GM19372 (cell line): Measurements from ENCODE around the gene PHKG2.

Source experiments
- ATAC-seq: cut with Tn5 transposase; IDR thresholded peaks from one replicate; pipeline ENCODE4 v1.9.1; 2021; ENCODE audit warnings: mild to moderate bottlenecking, low read depth, moderate library complexity; ENCODE audit not compliant: unreplicated experiment

PHKG2 gene

DNA sequence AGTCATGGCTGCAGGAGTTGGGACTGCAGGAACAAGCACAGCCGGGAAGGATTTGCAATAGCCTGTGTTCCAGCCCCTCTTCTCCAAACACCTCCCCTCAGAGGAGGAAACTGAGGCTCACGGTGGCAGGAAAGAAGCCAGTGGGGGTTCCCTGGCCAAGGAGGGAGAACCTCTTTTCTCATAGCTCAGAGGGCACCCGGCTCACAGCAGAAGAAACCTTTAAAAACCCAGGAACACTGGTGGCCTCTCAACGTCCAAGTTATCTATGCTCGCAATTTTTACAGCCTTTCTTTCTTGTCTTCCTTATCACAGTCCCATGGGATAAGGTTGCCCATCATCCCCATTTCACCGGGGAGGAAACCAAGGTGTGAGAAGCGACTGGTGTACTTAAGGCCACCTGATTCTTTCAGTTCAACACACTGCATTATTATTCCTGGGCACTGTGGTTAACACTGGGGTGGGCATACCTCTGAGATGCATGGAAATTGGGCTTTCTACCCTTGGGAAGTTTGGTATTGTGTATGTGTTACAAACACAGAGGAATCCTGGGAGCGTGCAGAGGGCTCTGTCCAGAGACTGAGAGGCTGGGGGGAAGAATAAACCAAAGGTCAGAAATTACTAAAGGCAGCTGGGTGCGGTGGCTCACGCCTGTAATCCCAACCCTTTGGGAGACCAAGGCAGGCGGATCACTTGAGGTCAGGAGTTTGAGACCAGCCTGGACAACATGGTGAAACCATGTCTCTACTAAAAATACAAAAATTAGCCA, 39.6 kb downstream of the PHKG2 start:
- no peak for ATAC-seq

DNA sequence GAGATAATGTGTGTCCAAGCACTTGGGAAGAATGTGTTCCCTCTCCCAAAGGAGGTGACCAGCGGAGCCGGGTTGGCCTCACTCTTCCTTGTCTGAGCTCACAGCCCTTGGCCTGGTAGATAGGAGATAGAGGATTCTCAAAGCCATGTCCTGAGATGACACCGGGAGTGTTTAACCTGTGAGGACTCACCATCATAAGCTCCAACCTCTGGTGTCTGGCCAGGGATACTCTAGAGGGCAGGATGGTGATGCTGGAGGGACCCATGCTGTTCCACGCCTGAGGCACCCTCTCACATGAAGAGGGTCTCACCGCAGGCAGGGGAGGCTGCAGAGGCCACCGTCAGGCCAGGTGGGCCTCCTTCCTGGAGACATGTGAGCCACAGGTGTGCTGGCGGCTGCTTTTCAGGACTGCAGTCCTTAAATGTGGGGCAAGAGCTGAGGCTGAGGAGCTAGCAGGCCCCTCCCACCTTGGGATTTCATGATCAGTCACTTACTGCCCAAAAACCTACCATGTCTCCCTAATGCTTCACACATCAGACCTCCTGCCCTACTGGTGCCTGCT, 45.4 kb downstream of the PHKG2 start:
- no peak for ATAC-seq

DNA sequence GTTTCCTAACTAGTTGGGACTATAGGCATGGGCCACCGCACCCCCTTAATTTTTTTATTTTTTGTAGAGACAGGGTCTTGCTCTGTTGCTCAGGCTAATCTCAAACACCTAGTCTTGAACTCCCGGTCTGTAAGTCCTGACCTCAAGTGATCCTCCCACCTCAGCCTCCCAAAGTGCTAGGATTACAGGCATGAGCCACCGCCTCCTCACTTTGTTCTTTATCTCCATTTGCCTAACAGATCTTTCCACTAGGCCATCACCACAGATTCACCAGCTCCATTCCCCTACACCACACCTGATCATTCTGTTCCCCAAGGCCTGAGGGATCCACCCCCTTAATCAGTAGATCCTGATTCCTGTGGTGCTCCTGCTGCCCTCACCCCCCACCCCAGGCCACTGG, 46.4 kb downstream of the PHKG2 start:
- ATAC-seq, result no peak

DNA sequence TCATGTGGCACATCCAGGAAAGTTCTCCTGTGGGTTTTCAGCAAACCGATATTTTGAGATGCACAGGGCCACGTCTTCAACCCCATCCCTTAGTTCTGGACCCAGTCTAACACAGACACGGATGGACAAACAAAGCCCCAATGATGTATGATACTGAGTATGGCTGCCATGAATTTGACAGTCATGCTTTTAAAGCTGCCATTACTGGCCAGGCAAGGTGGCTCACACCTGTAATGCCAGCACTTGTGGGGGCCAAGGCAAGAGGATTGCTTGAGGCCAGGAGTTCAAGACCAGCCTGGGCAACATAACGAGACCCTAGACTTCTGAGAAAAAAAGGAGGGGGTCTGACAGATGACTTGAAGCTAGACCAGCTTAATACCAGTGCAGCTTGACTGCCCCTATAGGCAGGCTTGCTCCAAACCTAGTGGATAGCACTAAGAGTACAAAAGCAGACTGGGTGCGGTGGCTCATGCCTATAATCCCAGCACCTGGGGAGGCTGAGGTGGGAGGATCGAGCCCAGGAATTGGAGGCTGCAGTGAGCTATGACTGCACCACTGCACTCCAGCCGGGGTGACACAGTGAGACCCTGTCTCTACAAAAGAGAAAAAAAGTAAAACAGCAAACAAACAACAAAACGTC, 49.6 kb downstream of the PHKG2 start:
- no peak for ATAC-seq
